DMS153 (cell line): ENCODE data around the gene MAP3K5.
"Not testable (repeated sequence)": the region's sequence is repeated elsewhere in the genome, so short reads cannot be mapped to it uniquely, and the experiment has no call there.

Source experiments
- DNase-seq: peaks from one replicate; lab custom pipeline; 2025; lab: John Stamatoyannopoulos, UW

MAP3K5 gene

DNA sequence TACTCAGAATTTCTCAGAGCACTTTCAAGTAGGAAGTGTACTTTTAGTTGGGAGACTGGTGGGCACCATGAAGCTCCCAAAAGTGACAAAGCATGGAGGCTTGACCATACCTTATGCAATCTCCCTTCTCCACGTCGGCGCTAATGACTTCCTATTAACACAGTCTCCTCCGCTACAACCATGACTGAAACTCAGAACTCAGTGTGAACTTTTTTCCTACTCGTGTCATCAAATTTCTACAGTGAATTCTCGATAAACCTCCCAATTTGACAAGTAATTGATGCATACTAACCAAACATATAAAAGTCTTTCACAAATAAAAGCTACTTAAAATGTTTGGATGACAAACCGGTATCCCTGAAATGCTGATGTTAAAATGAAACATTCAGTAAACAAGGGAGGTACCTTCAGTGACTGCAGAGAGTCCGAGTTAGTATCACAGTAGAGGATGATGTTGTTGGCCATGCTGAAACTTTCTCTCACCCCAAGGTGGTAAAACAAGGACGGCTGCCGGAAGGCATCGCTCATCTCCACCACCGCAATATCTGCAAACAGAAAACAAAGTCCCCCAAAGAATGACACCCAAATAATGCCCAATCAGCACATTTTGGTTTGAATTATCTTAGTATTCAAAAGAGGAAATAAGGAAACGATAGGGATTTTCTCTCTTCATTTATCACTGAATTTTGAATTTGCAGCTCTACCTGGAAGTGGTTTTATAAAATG is 72.1 kb downstream of the MAP3K5 start:
- no peak for DNase-seq

DNA sequence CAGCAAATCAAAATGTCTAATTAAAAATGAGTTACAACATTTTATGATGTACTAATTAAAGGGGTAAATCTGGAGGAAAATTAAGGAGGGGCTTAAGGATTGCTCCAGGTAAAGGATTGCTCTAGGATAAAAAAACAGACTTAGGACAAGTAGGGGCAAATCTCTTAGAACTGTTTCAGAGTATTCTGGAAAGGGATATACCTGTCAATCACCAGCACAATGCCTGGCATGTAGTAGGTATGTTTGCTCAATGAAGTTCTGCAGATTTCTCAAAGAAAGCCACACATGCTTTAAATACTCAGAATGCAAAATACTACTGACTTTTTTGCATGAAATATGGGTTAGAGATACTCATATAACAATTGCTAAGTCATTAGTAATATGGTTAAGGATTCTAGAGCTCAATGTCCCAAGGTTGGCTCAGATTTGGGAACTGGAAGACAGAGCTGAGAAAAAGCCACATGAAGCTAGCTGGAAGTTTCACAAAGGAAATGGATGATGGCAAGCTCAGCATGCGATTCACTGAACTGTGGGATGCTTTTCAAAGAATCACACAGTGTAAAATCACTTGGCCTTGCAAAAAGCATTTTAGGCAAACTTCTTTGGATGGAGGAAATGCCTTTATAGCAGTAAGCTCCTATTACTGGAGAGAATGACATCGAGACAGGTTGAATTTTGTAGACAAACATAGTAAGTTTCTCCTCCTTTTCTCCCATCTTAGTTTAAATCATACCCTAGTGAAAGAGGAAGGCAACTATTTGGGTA is 72.8 kb downstream of the MAP3K5 start:
- no peak for DNase-seq

DNA sequence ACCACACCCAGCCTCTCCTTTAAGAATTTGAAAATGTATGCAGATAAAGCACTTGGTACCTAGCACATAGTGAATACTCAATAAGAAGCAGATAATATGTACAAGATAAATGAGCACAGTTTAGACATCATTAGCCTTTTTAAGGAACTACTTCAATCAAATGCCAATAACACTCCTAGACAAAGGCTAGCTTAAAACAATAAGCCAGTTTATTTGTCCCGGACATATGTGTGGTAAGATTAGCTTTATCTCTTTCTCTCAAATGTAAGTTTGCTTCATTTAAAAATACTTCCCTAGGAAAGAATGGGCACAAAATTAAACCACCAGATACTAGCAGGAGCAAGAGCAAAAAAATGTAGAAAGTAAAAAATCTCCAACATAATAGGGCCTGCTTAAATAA is 73.8 kb downstream of the MAP3K5 start:
- DNase-seq, result no peak

DNA sequence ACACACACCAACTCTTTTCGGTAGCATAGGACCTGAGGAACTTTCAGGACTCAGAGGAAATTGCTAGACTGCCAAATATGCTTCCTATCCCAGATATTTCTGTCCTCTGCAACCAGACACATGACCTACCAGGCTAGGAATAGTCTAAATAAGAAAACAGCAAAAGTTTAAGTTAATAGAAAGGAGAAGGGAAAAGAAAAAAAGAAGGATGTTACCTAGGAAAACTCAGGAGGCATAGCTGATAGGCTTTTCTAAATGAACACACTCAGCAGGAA is 74.6 kb downstream of the MAP3K5 start:
- DNase-seq, result no peak

- no peak for DNase-seq
These were observed 75.2 kb downstream of the MAP3K5 start for GRCh38 chr6:136716917-136717715.

- DNase-seq, result not testable (repeated sequence)
These were observed 79.6 kb downstream of the MAP3K5 start for GRCh38 chr6:136712642-136713041.

DNA sequence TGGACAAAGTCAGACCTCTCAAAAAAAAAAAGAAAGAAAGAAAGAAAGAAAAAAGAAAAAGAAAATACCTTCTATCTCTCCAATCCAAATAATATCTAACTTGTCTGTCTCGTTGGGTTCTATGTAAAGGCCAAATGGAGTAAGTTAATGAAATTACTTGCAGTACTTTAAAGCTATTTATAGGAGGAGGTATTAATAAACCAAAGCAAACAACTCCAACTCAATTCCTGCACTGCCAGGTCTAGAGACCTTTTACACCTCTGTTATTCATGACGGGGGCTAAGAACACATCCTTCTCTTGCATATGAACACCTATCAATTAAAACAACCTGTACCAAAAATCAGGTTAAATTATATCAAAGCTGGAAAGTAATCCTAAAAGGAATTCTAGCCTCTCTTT is 80.6 kb downstream of the MAP3K5 start:
- DNase-seq, result no peak

- no peak for DNase-seq
These were observed 81.3 kb downstream of the MAP3K5 start for GRCh38 chr6:136710877-136711552.

- DNase-seq, result no peak
These were observed 82.8 kb downstream of the MAP3K5 start for GRCh38 chr6:136709429-136709828.

- no peak for DNase-seq
These were observed 85.8 kb downstream of the MAP3K5 start for GRCh38 chr6:136706430-136706829.

GRCh38 chr6:136703331-136703865 is 88.9 kb downstream of the MAP3K5 start:
- DNase-seq, result no peak

DNA sequence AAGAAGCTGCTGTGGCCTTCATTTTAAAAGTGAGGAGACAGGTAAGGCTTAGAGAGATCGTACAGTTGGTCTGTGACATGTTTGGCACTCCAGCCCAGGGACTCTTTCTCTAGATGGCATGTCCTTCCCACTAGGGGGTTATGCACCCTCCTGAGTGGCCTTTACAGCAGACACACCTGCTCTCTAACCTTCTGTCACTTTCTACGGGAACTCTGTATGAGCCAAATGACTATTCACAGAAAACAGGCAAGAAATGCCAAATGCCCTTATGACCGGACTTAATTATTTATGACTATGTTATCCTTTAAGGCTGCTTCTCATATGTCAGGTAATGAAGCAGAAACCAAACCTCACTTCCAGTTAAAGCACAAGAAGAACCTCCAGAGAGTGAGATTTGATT is 91.2 kb downstream of the MAP3K5 start:
- no peak for DNase-seq

DNA sequence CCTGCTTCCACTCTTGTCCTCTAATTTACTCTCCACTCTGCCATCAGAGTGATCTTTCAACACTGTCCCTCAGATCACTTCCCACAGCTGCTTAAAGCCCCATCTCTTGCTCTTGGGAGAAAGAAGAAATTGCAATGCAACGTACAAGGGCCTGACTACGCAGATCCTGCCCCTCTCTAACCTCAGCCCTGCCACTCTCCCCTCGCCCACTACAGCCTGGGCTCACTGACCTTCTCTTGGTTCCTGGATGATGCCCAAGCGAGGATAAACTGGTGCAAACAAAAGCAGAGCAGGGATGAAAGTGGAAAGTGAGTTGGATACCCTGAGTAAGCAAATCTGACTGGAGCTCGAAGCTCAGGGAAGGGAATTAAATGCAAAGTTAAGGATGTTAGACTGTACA is 92.9 kb downstream of the MAP3K5 start:
- DNase-seq, result no peak

DNA sequence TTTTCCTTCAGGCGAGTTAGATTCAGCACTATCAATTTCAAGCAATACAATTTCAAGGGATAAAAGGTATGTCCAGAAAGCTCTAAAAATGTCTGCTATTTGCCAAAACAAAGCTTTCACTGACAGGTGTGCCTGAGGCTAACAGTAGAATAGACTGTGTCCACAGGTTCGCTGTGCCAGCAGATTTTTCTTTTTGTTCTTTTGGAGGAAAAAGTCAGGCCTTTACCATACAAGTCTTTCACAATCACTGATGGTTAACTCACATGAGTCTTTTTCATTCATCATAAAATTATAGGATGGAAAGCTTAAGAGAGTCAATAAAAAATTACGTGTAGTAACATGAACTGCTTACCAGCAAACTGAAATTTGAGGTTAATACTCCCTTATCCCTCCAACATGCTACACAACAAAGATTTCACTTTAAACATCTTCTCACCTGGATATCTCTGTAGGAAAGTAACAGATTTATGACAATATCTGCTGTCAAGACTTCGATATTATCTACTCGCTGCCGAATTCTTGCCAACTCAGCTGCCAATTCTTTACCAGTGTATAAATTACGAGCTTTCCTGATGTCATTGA is 95.4 kb downstream of the MAP3K5 start:
- peak; percentile 30 for DNase-seq

GRCh38 chr6:136696238-136696637 is 96.0 kb downstream of the MAP3K5 start:
- DNase-seq, result peak; percentile 21

DNA sequence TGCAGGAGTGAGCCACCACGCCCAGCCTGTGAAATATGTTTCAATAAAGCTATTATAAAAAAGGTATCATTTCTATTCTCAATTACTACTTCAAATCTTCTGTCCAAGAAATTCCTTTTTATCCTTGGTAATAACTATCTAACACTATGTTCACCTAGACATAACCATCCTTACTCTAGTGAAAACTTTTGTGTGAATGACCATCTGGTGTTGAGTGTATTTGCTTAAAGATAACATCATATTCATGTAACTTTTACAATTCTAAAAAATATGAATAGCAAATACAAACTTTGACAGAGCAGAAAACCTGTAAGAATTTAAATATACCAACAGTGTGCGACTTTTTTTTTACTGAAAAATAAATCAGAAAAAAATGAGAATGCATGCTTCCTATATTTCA is 96.9 kb downstream of the MAP3K5 start:
- no peak for DNase-seq

DNA sequence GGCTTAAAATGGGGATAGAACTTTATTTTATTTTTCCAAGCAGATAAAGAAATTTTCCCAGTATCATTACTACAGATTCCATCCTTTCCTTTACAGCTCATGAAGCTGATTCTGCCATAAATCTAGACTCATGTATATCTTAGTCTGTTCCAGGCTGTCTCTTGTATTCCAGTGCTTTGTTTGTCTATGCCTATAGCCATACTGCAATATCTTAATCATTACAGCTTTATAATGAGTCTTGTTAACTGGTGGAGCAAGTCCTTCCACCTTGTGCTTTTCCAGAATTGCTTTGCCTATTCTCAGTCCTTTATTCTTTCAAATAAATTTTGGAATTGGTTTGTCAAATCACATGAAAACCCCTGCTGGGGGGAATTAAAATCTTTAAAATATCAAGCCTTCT is 99.2 kb downstream of the MAP3K5 start:
- no peak for DNase-seq

- not testable (repeated sequence) for DNase-seq
These were observed 104.4 kb downstream of the MAP3K5 start for GRCh38 chr6:136687894-136688293.

DNA sequence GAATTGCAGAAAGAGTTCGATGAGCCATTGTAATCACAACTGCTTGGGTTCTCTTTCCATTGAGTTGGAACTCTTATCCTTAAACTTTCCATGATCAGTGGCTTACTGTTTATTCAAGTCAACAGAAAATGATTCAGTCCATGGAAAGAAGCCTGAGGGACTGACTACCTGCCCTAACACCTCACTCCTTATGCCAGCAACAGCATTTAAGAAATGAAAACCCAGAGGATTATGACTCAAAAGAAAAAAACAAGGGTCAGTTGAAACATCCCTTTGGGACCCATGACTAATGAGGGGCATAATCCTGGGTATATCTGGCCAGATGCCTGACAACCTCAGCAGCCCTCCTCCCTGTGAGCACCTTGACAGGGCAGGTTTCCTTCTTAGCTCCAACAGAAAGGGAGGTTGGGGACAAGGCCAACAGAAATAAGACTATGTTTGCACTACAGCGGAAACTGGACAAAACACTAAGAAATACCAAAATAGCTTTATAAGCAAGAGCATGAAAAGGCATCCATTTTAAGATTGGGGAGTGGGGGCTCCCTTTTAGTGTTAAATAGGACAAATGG is 106.7 kb downstream of the MAP3K5 start:
- DNase-seq, result no peak

DNA sequence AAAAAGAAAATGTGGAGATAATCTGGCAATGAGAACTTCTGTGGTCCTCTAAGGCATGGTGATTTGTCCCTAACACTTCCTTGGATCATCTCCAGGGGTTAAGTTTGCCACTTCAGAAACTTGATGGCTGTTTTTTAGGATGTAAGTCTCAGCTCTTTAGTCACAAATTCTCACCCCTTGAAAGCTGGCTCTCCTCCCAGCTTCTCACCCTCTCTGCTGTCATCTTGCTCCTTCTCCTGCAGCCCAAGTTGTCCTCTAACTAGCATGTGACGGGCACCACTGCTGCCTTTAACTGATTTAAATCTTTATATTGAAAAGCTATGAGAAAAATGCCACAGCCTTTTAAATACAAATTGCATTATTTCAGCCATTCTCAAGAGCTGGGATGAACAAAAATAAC is 107.8 kb downstream of the MAP3K5 start:
- DNase-seq, result no peak

DNA sequence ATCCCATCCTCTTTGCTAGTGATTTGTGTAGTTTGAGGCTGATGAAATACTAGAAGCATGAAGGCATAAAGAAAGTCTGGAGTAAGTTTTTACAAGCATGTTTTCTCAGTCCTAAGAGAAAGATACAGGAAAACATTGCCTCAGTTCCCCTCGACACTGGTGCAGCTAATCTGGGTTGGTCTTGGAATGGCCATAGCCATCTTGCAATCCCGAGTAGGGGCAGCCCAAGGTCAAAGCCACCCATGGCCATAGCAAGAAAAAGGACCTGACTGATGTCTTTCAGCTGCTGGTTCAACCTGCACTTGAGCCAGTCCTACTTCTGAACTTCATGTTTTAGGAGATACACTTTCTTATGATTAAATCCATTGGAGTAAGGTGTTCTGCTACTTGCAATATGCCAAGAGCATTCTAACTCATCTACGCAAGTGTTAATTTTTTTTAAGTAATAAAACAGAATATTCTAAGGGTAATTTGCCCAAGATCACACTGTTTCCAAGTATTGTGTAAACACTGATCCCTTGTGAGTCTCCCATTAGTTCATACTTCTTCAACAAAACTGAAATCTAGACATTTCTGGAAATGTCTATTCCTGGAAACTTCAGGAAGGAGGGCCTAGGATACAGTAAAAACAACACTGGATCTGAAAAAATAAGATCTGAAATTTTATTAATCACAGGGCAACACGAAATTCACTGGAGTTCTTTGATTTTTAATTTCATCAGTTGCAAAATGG is 108.9 kb downstream of the MAP3K5 start:
- DNase-seq, result no peak
